Epithelial cell of proximal tubule (primary cell): ENCODE data around the gene OGDHL. TPM values are rescaled to one million over a fixed set of nuclear protein-coding genes. Genes with fewer than 3 reads are reported as not detected.
"Not testable (repeated sequence)": the region's sequence is repeated elsewhere in the genome, so short reads cannot be mapped to it uniquely, and the experiment has no call there.

Experiments used
- DNase-seq: peaks from one replicate; pipeline ENCODE4 v3.0.0-alpha.2; 2011; ENCODE audit warnings: low read depth
- H3K4me3 ChIP-seq: 2 replicates; pipeline ENCODE4 v1.5.1; 2011; ENCODE audit warnings: low read depth, mild to moderate bottlenecking, low read length
- total RNA-seq: library from RNA; depleted of rRNA; stranded (reverse); fragments of >200 nt; gene quantifications from 2 replicates; pipeline ENCODE4 v1.2.3, GENCODE V29; 2015
- TF ChIP-seq, protein P1 (sequence below): conservative IDR thresholded peaks from 2 replicates; pipeline ENCODE4 v1.5.1; 2012; ENCODE audit warnings: low read depth, mild to moderate bottlenecking, low read length

Gene OGDHL
- total RNA-seq, 1 donor from 2014 or later, result 1.8 TPM

DNA sequence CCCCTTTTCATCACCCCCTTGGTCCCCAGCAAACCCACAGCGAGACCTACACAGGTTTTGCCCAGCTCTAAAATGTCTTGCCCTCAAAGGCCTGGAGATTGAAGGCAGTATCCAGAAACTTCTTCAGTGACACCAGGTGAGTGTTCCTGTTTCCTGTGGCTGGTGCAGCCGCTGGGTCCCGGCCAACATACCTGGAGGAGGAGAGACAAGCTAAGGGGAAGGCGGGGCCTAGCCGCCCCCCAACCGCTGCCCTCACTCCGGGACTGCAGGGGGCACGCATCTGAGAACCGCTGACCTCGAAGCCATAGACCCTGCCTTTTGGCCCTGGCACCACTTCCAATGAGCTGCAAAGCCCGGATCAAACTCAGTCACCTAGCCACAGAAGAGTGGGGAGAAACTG lies 27.0 kb downstream of the OGDHL start:
- no peak overlapping the region for H3K4me3 ChIP-seq
- no peak for DNase-seq
- TF ChIP-seq, protein P1, sequence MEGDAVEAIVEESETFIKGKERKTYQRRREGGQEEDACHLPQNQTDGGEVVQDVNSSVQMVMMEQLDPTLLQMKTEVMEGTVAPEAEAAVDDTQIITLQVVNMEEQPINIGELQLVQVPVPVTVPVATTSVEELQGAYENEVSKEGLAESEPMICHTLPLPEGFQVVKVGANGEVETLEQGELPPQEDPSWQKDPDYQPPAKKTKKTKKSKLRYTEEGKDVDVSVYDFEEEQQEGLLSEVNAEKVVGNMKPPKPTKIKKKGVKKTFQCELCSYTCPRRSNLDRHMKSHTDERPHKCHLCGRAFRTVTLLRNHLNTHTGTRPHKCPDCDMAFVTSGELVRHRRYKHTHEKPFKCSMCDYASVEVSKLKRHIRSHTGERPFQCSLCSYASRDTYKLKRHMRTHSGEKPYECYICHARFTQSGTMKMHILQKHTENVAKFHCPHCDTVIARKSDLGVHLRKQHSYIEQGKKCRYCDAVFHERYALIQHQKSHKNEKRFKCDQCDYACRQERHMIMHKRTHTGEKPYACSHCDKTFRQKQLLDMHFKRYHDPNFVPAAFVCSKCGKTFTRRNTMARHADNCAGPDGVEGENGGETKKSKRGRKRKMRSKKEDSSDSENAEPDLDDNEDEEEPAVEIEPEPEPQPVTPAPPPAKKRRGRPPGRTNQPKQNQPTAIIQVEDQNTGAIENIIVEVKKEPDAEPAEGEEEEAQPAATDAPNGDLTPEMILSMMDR, result no peak

DNA sequence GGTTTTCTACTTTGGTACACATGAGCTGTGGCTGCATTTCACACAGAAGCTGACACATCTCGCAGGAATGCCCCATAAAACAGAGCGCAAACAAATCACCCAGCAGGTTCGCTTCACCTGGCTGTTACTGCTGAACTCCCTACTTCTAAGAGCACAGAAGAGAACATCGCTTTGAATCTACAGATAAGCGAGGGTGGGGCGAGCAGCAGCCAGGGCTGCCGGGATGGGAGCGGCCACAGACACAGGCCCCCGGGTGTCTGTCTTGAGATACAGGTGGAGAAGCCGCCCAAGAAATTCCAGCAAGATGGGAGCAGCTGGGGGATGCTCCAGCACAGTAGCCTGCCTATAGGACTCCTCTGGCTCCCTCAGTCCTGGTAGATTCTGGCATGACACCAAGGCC lies 27.4 kb downstream of the OGDHL start:
- no peak for DNase-seq
- H3K4me3 ChIP-seq, result no peak overlapping the region
- TF ChIP-seq, protein P1, result no peak

DNA sequence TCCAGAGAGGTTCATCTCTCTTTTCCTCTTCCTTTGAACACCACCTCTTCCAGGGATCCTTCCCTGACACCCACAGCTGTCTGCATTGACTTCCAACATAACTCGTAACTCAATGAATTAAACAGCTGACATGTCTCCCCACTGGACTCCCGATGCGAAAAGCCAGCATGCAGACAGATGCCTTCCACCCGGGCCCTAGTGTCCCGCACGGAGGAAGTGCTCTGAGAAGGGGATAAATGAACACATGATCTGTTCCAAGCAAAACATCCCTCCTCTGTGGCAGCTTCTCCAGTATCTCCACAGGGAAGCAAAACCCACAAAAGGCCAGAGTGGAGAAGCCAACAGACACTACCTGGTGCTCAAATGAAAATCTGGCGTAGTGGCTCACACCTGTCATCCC lies 28.3 kb downstream of the OGDHL start:
- TF ChIP-seq, protein P1, result no peak
- DNase-seq, result no peak

DNA sequence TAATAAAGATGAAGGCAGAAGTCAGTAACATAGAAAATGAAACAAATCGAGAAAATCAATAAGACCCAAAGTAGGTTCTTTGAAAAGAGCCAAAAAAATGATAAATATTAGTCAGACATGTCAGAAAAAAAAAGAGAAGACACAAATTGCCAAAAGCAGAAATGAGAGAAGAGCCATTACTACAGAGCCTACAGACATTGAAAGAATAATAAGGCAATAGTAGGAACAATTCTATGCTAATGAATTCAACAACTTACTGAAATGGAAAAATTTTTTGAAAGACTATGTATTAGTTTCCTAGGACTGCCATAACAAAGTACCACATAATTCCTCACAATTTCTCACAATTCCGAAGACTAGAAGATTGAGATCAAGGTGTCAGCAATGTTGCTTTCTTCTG lies 35.5 kb downstream of the OGDHL start:
- TF ChIP-seq, protein P1, result no peak
- H3K4me3 ChIP-seq, result no peak overlapping the region
- DNase-seq, result no peak

More for the DNA sequence above, 28.3 kb downstream of the OGDHL start:
- H3K4me3 ChIP-seq, result no peak overlapping the region

DNA sequence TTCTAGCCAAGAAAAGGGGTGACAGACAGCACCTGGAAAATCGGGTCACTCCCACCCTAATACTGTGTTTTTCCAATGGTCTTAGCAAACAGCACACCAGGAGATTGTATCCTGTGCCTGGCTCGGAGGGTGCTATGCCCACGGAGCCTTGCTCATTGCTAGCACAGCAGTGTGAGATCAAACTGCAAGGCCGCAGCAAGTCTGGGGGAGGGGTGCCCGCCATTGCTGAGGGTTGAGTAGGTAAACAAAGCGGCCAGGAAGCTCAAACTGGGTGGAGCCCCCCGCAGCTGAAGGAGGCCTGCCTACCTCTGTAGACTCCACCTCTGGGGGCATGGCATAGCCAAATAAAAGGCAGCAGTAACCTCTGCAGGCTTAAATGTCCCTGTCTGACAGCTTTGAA lies 47.0 kb downstream of the OGDHL start:
- DNase-seq, H3K4me3 ChIP-seq: not testable (repeated sequence)

DNA sequence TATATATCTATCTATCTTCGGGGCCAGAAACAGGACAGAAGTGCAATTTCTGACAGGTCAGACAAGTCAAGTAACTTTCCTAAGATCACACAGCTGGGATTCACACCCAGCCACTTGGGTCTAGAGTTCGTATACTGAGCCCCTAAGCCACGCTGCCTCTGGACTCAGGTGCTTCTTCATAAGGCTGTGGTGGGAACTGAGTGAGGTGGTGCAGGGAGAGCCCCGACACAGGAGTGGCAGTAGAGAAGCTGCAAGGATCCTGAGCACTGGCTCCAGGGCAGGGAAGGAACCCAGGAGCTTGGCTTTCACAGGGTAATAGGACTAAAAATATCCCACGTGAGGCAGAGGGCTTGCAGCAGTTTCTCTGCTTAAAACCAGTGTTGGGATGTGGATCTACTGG lies 48.9 kb downstream of the OGDHL start:
- H3K4me3 ChIP-seq, result no peak overlapping the region
- DNase-seq, result no peak
- TF ChIP-seq, protein P1, result no peak

DNA sequence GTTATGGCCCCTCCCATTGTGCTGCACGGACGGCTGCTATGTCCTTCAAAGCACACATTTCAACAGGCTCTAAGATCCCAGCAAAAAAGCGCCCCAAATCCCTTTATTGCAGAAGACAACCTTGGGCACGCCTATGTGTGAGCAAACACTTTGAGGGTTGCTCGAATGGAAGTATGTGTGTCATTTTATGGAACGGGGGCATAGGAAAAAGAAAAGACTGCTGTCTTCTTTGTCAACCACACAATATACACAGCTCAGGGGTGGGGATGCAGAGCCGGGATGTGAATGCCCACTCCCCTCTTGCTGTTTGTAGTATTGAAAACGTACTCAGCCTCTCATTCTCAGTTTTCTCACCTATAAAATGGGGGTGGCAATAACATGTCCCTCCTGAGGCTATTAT lies 50.6 kb downstream of the OGDHL start:
- no peak overlapping the region for H3K4me3 ChIP-seq
- DNase-seq, result no peak
- TF ChIP-seq, protein P1, result no peak

DNA sequence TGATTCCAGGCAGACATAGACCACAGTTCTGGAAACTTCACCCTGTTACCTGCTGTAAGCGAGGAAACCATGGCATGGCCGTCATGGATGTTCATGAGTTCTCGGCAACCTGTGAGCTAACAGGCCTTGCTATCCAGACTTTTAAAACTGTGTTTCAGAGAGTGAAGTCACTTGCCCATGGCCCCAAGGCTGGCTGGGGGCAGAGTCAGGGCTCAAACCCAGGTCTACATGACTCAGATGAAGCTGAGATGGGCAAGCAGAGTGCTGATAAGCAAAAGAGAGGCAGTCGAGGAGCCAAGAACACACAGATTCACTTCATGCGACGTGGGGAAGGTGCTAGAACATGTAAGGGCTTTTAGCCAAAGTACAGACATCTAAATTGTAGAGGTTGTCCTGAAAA lies 51.2 kb downstream of the OGDHL start:
- TF ChIP-seq, protein P1, result no peak
- no peak overlapping the region for H3K4me3 ChIP-seq
- no peak for DNase-seq
